EH (cell line): ENCODE data around the gene TMEM120B.
"Not testable (repeated sequence)": the region's sequence is repeated elsewhere in the genome, so short reads cannot be mapped to it uniquely, and the experiment has no call there.

ENCODE experiments used
- DNase-seq: peaks from one replicate; pipeline ENCODE4 v3.0.0-alpha.2; 2015; ENCODE audit warnings: low read depth

TMEM120B gene

DNA sequence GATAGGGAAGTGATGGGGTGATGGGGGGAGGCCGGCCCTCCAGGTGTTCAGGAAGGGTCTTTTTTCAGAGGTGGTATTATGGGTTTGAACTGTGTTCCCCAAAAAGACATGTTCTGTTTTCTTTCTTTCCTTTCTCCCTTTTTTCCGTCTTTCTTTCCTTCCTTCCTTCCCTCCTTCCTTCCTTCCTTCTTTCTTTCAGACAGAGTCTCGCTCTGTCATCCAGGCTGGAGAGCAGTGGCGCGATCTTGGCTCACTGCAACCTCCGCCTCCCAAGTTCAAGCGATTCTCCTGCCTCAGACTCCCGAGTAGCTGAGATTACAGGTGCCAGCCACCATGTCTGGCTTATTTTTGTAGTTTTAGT lies 3.5 kb upstream of the TMEM120B start:
- DNase-seq, result not testable (repeated sequence)

- DNase-seq, result peak; percentile 75
These were observed 3.0 kb upstream of the TMEM120B start for GRCh38 chr12:121709478-121709961.

- peak; percentile 17 for DNase-seq
These were observed 977 bp upstream of the TMEM120B start for GRCh38 chr12:121711361-121712189.

DNA sequence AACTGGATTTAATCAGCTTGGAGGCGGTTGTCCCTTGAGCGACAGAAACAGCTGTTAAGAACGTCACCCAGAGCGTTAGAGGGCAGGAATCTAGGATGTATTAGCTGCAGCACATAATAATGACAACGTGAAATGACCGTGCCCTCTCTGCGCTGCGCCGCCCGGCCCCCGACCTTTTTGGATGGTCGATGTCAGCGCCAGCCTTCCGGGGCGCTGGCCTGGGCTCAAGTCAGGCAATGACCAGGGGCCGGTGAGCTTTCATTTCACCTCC lies 427 bp upstream of the TMEM120B start:
- DNase-seq, result no peak

- no peak for DNase-seq
These were observed 765 bp downstream of the TMEM120B start for GRCh38 chr12:121713257-121713777.

GRCh38 chr12:121713793-121714192 lies 1.2 kb downstream of the TMEM120B start:
- DNase-seq, result no peak

- not testable (repeated sequence) for DNase-seq
These were observed 2.5 kb downstream of the TMEM120B start for GRCh38 chr12:121715055-121715454.

DNA sequence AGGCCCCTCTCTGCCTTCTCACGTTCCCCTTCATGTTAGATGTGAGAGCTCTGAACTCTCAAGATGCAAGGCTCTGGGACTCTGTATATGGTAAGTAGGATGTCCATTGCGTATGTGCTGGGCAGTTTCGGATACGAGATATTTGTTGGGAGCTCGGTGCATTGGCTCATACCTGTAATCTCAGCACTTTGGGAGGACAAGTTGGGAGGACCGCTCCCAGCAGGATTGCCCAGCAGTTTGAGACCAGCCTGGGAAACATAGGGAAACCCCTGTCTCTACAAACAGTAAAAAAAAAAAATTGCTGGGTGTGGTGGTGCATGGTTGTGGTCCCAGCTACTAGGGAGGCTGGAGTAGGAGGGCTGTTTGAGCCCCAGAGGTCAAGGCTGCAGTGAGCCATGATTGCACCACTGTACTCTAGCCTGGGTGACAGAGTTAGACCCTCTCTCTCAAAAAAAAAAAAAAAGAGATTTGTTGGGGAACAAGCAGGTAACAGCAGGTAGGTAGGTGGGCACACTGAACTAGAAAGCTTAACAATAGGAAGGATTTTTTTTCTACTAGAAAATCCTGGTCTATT lies 3.4 kb downstream of the TMEM120B start:
- no peak for DNase-seq

DNA sequence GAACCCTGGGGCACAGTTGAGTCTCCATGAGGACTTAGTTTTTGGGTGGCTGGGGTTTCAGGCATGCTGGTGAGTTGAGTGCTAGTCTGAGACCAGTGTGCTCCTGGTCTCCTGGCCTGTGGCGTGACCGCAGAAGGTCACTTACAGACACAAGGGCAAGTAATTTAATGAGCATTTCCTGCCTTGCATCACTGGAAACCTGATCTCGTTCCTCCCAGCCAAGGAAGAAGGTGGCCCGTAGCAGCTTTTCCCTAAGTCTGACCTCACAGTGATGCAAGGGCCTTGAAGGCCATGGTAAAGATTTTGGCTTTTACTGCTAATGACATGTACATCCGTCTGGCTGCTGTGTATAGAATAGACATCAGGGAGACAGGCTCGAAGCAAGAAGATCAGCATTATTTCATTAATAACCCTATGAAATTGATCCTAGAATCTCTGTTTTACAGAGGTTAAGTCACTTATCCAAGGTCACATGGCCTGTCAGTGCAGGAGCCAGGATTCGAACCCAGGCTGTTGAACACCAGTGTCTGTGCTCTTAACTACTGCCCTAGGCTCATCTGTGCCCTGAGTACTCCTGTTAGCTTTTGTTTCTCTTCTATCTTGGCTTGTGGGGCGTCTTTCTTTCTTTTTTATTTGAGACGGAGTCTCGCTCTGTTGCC lies 4.6 kb downstream of the TMEM120B start:
- DNase-seq, result peak; percentile 97

DNA sequence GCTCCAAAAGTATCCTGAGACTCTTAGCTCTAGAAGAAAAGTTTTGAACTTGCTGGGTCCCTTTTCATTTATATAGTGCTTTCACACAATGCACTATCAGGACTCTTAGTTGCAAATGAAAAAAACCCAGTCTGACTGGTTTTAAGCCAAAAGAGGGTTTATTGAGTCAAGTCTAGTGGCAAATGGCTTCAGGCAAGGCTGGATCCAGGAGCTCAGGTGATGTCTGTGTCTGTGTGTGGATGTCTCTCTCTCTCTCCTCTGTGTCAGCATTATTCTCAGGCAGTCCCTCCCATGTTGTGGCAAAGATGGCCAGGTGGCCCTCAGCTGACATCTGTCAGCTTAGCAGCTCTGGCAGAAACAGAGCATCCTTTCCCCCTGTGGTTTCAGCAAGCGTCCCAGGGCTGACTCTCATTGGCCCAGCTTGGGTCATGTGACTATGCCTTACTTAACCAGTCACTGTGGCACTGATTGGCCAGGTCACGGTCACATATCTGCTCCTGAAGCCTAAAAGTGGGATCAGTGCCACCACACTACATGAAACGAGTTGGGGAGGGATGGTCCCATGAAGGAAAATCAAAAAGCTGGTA lies 6.2 kb downstream of the TMEM120B start:
- DNase-seq, result no peak

DNA sequence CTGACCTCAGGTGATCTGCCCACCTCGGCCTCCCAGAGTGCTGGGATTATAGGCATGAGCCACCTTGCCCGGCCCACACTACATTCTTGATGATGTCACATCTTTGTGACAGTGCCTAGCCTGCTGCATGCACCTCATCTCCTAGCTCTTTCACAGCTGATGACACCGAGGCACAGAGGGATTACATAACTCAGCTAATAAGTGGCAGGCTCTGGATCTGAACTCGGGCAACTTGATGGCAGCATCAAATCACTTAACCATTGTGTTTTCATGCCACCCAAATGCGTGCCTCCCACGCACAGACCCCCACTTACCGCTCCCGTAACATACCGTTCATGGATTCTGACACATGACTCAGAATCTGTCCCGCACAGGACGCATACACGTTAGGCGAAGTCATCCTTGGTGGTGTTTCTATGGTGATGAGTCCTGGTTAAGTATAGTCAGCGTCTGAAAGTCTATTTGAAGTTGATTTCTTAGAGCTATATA lies 7.4 kb downstream of the TMEM120B start:
- DNase-seq, result peak; percentile 88

DNA sequence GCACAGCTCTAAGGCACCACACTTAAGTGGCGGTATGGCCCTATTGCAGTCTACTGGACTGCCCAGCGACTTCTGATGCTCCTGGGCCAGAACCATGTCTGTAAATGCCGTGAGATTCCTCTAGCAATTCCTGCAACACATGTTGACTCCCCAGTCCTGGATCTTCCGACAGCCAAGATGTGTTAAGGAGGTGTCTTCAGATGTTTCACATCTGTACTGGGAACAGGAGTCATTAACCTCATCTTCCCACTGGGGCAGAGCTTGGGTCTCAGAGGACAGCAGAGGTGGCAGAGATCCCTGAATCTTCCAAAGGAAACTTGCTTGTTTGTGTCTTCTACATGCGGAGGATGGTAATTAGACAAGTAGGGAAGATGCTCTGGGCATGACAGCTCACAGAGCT lies 8.2 kb downstream of the TMEM120B start:
- no peak for DNase-seq

DNA sequence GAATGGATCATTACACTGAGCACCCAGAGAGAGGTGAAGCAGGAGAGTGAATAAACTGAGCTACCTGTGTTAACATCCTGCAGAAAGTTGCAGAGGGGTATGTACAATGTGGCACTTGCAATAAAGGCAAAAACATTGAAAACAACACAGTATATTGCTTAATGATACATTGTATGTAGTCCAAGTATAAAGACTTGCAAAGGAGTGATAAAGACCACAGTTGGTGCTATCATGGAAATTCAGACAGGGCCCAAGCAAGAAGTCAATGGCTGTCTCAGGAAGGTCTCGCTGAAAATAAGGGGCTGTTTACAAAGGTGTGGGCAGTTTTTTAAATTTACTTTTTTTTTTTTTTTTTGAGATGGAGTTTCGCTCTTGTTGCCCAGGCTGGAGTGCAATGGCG lies 10.0 kb downstream of the TMEM120B start:
- no peak for DNase-seq

DNA sequence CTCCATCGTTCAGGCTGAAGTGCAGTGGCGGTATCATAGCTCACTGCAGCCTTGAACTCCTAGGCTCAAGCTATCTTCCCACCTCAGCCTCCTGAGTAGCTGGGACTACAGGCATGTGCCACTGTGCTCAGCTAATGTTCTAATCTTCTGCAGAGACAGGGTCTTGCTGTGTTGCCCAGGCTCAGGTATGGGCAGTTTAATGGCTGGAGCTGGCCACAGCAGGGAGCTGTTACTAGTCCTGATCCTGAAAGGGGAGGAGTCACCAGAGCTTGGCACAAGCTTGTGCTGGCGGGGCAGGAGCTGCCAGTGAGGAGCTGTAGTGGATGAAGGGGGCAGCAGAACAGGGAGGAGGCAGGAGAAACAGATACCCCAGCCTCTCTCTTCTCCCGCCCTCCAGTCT lies 10.6 kb downstream of the TMEM120B start:
- DNase-seq, result no peak

- peak; percentile 25 for DNase-seq
These were observed 12.4 kb downstream of the TMEM120B start for GRCh38 chr12:121724925-121725324.

DNA sequence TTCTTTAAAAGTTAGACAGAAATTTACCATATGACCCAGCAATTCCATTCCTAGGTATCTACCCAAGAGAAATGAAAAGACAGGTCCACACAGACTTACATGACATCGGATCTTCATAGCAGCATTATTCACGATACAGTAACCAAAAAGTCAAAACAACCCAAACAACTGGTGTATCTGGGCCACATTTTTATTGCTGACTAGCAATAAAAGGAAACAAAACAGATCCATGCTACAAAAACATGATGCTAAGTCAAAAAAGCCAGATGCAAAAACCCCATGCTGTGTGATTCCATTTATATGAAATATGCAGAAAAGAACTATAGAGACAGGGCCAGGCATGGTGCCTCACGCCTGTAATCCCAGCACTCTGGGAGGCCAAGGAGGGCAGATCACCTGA lies 12.9 kb downstream of the TMEM120B start:
- no peak for DNase-seq

DNA sequence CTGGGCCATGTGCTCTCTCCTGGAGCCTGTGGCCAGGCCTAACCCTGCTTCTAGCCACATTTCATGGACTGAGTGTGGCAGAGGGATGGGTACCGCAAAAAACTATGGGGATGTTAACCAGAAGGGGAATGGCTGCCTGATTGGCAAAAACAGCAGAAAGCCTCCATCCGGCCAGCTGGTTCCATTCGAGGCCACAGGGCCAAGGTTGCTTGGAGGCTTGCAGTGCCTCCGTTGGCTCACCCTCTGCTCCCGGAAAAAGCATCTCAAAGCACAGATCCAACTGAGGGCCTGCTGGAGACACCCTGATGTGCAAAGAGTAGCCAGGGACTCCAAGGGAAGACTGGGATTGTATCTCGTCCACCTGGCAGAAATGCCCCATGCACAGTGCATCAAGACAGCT lies 16.5 kb downstream of the TMEM120B start:
- no peak for DNase-seq

- no peak for DNase-seq
These were observed 18.9 kb downstream of the TMEM120B start for GRCh38 chr12:121731473-121731872.

DNA sequence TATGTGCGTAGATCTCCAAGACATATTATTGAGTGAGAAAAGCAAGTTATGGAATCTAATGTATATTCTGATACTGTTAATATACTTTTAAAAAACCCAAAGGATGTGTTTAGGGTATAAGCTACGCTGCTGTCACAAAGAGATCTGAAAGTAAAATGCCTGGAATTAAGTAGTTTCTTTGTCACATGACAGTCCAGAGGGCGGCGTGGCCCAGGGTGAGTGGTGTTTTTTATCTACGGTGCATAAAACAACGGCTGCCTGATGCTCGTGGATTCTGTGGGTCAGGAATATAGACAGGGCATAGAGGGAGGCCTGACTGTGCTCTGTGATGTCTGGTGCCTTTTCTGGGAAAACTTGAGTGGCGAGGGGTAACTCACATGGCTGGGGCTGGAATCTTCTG lies 21.3 kb downstream of the TMEM120B start:
- no peak for DNase-seq

DNA sequence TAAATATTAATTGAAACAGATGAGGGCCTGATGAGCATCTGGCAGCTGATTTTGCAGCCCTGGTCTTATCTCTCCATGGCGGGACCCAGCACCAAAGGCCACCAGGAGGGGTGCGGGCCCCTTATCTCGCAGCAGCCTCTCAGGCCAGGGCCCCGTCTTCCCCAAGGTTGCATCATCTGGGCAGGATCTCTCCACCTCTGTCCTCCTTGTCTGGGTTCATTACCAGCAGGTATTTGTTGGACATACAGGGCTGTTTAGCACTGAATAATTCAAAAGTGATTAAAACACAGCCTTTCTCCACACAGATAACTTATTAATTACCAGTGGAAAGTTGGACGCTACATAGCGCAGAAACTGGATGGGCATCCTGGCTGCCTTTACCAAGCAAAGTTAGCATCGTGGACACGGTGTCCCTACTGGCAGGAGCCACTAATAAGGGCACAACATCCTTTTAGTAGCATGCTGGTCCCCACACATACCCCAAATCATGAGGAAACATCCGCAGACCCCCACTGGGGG lies 25.8 kb downstream of the TMEM120B start:
- no peak for DNase-seq

- DNase-seq, result no peak
These were observed 28.3 kb downstream of the TMEM120B start for GRCh38 chr12:121740847-121741246.

- DNase-seq, result no peak
These were observed 29.2 kb downstream of the TMEM120B start for GRCh38 chr12:121741743-121742142.
